GM12892 (cell line): ENCODE data around the gene TAOK3.
"Not testable (repeated sequence)": the region's sequence is repeated elsewhere in the genome, so short reads cannot be mapped to it uniquely, and the experiment has no call there.

Source experiments
- DNase-seq: peaks from one replicate; pipeline ENCODE4 v3.0.0; 2011; ENCODE audit not compliant: insufficient read length
- FAIRE-seq: peaks from 2 replicates; lab custom pipeline; 2011; peaks lifted over from hg19 to GRCh38; lab: Jason Lieb, UNC
- POLR2A ChIP-seq: IDR thresholded peaks from 2 replicates; pipeline ENCODE4 v1.6.1; 2011; ENCODE audit warnings: low read depth, low read length, control low read depth
- POLR2AphosphoS5 ChIP-seq: IDR thresholded peaks from 2 replicates; pipeline ENCODE4 v1.6.1; 2011; ENCODE audit warnings: low read depth, low read length, control low read depth
- TAF1 ChIP-seq: IDR thresholded peaks from 2 replicates; pipeline ENCODE4 v1.6.1; 2011; ENCODE audit warnings: low read depth, mild to moderate bottlenecking, control low read depth, low read length, borderline replicate concordance

The TAOK3 gene

GRCh38 chr12:118307069-118307954 lies 65.4 kb downstream of the TAOK3 start:
- DNase-seq (no peak), FAIRE-seq (peak; percentile 93)
- TF ChIP-seq TAF1 (no peak), POLR2A (0 out of 2 replicates have a peak, but pooled peaks have one; percentile 32), POLR2AphosphoS5 (peak; percentile 41; the same call in 1 of the 2 replicates)

- no peak for DNase-seq
- no peak for FAIRE-seq
- TF ChIP-seq POLR2AphosphoS5, result no peak
- TF ChIP-seq TAF1, result no peak
- TF ChIP-seq POLR2A, result no peak
These were observed 68.6 kb downstream of the TAOK3 start for GRCh38 chr12:118304093-118304492.

GRCh38 chr12:118302053-118302452 lies 70.7 kb downstream of the TAOK3 start:
- DNase-seq, result no peak
- TF ChIP-seq POLR2A, result no peak
- no peak for TF ChIP-seq TAF1
- TF ChIP-seq POLR2AphosphoS5, result no peak
- peak; percentile 53 for FAIRE-seq

DNA sequence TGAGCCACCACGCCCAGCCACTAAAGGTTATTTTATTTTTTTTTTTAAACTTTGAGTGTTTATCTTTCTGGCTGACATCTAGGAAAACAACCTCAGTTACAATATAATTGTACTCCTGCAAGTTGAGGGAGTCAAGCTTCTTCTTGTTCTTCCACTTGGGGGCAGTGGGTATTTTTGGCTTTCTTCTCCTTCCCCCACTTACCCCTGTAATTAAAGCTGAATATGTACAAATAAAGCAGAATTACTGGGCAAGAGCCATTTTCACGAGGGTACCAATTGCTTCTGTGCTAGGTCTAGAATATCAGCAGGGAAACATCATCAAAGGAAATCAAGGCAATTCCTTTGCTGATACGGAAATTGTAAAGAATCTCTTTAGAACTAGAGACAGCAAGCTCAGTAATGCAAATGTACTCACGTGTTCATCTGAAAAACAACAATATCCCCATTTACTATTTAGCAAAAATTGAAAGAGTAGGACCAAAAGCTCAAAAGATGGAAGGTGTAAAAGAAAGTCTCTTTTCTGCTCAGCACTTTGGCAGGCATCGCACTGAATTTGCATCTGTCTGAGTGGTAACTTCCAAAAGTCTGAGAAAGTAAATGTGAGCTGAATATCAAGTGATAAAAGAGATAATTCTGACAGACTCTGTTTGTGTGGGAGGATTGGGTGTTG lies 72.8 kb downstream of the TAOK3 start:
- FAIRE-seq (no peak), DNase-seq (no peak)
- TF ChIP-seq POLR2A, result no peak
- TF ChIP-seq POLR2AphosphoS5, result no peak
- TF ChIP-seq TAF1, result no peak

DNA sequence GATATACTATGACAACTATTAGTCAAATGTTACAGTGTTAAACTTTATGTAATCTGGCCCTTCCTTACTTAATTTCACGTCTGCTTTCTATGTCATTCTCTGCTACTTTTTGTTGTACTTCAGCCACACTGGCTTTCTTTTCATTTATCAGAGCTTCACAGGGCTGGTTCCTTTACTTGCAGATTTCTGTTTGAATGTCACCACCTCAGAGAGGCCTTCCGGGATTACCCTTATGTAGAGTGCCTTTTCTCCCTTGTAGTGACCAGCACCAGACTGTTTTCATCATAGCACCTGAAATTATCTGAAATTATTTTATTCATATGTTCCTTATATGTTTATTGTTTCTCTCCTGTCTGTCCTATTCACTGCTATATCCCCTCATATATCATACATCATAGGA lies 75.4 kb downstream of the TAOK3 start:
- DNase-seq (no peak), FAIRE-seq (no peak)
- no peak for TF ChIP-seq POLR2A
- TF ChIP-seq TAF1, result no peak
- no peak for TF ChIP-seq POLR2AphosphoS5

DNA sequence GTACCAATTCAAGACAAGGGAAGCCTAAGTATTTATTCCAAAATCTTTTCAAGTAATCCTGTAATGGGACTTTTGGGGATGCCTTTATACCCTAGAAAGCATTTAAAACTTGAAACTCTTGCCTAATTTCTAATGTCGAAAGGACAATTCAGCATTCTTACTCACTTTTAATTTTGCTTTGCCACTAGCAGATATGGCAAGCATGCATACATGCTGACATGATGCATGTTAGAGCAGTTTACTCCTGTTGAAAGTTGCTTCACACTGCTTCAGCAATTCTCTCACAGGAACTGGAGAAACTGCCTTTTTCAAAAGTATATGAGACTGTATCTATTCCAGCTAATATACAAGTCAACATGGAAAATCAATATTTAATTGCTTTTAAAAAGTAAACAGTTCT lies 79.9 kb downstream of the TAOK3 start:
- TF ChIP-seq TAF1 (no peak), POLR2AphosphoS5 (no peak), POLR2A (no peak)
- DNase-seq (no peak), FAIRE-seq (no peak)

DNA sequence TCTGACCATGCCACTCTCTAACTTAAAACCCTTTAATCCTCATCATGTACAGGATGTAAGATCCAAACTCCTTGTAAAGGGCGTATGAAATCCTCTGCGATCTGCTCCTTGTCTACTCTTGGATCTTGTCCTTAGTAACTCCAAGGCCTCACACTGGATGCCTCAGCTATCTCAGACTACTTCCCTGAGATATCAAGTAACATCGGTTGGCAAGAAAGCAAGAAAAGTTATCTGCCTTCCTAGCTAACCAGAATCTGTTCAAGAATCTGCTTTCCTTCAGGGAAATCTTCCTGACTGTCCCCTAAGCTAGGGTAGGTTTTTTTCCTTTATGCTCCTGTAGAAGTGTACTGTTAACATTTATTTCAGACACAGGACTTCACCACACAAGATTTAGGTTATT lies 82.6 kb downstream of the TAOK3 start:
- TF ChIP-seq TAF1 (no peak), POLR2A (no peak), POLR2AphosphoS5 (no peak)
- FAIRE-seq (no peak), DNase-seq (no peak)

DNA sequence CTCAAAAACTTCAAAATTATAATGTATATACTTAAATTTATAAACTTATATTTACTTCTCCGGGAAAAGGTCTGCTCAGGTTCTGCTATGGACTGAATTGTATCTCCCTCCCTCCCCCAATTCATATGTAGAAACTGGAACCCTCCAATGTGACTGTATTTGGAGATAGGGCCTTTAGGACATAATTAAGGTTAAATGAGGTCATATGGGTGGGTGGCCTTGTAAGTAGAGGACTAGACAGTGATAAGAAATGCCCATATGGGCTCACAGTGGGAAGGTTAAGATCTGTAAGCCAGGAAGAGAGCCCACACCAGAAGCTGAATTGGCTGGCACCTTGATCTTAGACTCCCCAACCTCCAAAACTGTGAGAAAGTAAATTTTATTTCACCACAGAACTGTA lies 84.5 kb downstream of the TAOK3 start:
- no peak for DNase-seq
- TF ChIP-seq TAF1, result no peak
- no peak for TF ChIP-seq POLR2AphosphoS5
- no peak for TF ChIP-seq POLR2A
- FAIRE-seq, result no peak

- no peak for TF ChIP-seq POLR2AphosphoS5
- TF ChIP-seq TAF1, result no peak
- no peak for TF ChIP-seq POLR2A
- FAIRE-seq (no peak), DNase-seq (no peak)
These were observed 85.0 kb downstream of the TAOK3 start for GRCh38 chr12:118287728-118288127.

GRCh38 chr12:118282767-118283166 lies 89.9 kb downstream of the TAOK3 start:
- FAIRE-seq (no peak), DNase-seq (no peak)
- TF ChIP-seq POLR2AphosphoS5 (no peak), TAF1 (no peak), POLR2A (no peak)

GRCh38 chr12:118278288-118278687 lies 94.4 kb downstream of the TAOK3 start:
- not testable (repeated sequence) for FAIRE-seq

GRCh38 chr12:118274066-118274465 lies 98.6 kb downstream of the TAOK3 start:
- DNase-seq (no peak), FAIRE-seq (peak; percentile 17)
- no peak for TF ChIP-seq POLR2A
- no peak for TF ChIP-seq POLR2AphosphoS5
- no peak for TF ChIP-seq TAF1

More at GRCh38 chr12:118278288-118278687, 94.4 kb downstream of the TAOK3 start:
- DNase-seq, result not testable (repeated sequence)
